Psoas muscle (tissue), 8 donors: ENCODE measurements around the gene CDH19. TPM values are rescaled to one million over a fixed set of nuclear protein-coding genes. Genes with fewer than 3 reads are reported as not detected.

Experiments used
- ATAC-seq, 4 donors: fragments of 200-7000 bp; cut with Tn5 transposase; one replicate each; pipeline ENCODE4 v1.9.1; 2020; ENCODE audit warnings: moderate library complexity in 3 of 4, mild to moderate bottlenecking in 2 of 4
- DNase-seq, 2 donors: peaks; one replicate each; pipeline ENCODE4 v3.0.0-alpha.2; 2020
- H3K27ac ChIP-seq: fragments of 200-600 bp; one replicate; pipeline ENCODE4 v1.8.0; 2022
- H3K27me3 ChIP-seq, 3 donors: fragments of 200-600 bp in 1 of 3; one replicate each; pipeline versions ENCODE4 v1.6.1 to v1.8.0; 2013 to 2022; ENCODE audit warnings: low read length in 2 of 3, mild to moderate bottlenecking in 2 of 3, moderate library complexity in 1 of 3; ENCODE audit not compliant: insufficient read depth in 3 of 3
- H3K36me3 ChIP-seq, 2 donors: fragments of 200-600 bp in 1 of 2; one replicate each; pipeline versions ENCODE4 v1.6.1 to v1.8.0; 2013 to 2022; ENCODE audit warnings: low read depth in 1 of 2, mild to moderate bottlenecking in 1 of 2, moderate library complexity in 1 of 2; ENCODE audit not compliant: insufficient read depth in 1 of 2
- H3K4me1 ChIP-seq: fragments of 200-600 bp; one replicate; pipeline ENCODE4 v1.8.0; 2022
- H3K4me3 ChIP-seq: fragments of 200-600 bp; one replicate; pipeline ENCODE4 v1.8.0; 2022; ENCODE audit warnings: mild to moderate bottlenecking
- H3K9me3 ChIP-seq: fragments of 200-600 bp; one replicate; pipeline ENCODE4 v1.8.0; 2022
- CTCF ChIP-seq: fragments of 200-600 bp; IDR thresholded peaks from one replicate; pipeline ENCODE4 v1.8.0; 2022; ENCODE audit warnings: antibody characterized with exemption
- WGBS, 3 donors: extraction: QIAGEN DNeasy Blood & Tissue Kit; methylation state at CpG; one replicate each; pipeline versions ENCODE4 v1.1.6 to v1.1.7; 2013; 5-methylcytosine and 5-hydroxymethylcytosine counted together
- intact Hi-C, 2 donors: fragments of 100-400 bp; cut with DNase I; formaldehyde crosslinking; loops; one replicate each; pipeline versions ENCODE4 v1.11.0 to v1.14.2; 2022
- polyA plus RNA-seq, 3 donors: library from polyadenylated mRNA; stranded (reverse); fragments of 200-250 nt; gene quantifications; one replicate each; pipeline ENCODE4 v1.2.3, GENCODE V29; 2013
- total RNA-seq, 4 donors: library from RNA; stranded (reverse); fragmentation: NEBNext Ultra II Directional in 2 of 4; extraction: Animal tissue kit (Norgen Biotek cat#: 25700) in 2 of 4; gene quantifications; one replicate each; pipeline versions ENCODE4 v1.2.1 to v1.2.4, GENCODE V29; 2021 to 2023
- donor health status: healthy with polysubstance abuse.
- donor health status: DM: no; HTN: no; CAD: no; lungs with moderate emphysema.
- donor health status: Bipolar disorder and iron deficiency.
- donor health status: healthy.
- donor health status: DM: yes; HTN: yes; CAD: no.
- donor health status: DM: no; HTN: no; CAD: no.
- donor health status: DM: no; HTN: no; CAD: no.
- donor health status: DM: yes; HTN: yes; CAD: no.

CDH19 gene
- total and polyA plus RNA-seq, 7 donors = 0.13 to 0.41 (median 0.25) TPM

GRCh38 chr18:66511792-66512191, 92.1 kb downstream of the CDH19 start:
- Histone ChIP-seq H3K27ac (no peak overlapping the region), H3K4me3 (no peak overlapping the region), H3K9me3 (no peaks in the 10 kb centered on the region), H3K36me3 (no peaks in the 10 kb centered on the region), H3K27me3 (no peaks in the 10 kb centered on the region), H3K4me1 (no peaks in the 10 kb centered on the region)
- TF ChIP-seq CTCF = no peak
- intact Hi-C loops = no loop called here
- no peak for DNase-seq
- no peak for ATAC-seq

GRCh38 chr18:66511289-66511688, 92.6 kb downstream of the CDH19 start:
- TF ChIP-seq CTCF = no peak
- H3K36me3 ChIP-seq = no peaks in the 10 kb centered on the region
- intact Hi-C loops = no loop called here
- DNase-seq = no peak
- no peak overlapping the region for H3K27ac ChIP-seq
- no peak overlapping the region for H3K4me3 ChIP-seq
- H3K9me3 ChIP-seq = no peaks in the 10 kb centered on the region
- WGBS, 3 donors = 46 to 88% (median 60%) methylated on average over 2 of the region's 2 CpGs
- H3K27me3 ChIP-seq = no peaks in the 10 kb centered on the region
- H3K4me1 ChIP-seq = no peaks in the 10 kb centered on the region
- no peak for ATAC-seq

- WGBS, 3 donors = 43 to 50% (median 47%) methylated on average over 5 of the region's 5 CpGs
- ATAC-seq = no peak
- no peak for TF ChIP-seq CTCF
- Histone ChIP-seq H3K27me3 (no peaks in the 10 kb centered on the region), H3K4me1 (no peaks in the 10 kb centered on the region), H3K27ac (no peak overlapping the region), H3K9me3 (no peaks in the 10 kb centered on the region), H3K36me3 (no peaks in the 10 kb centered on the region), H3K4me3 (no peak overlapping the region)
- no peak for DNase-seq
- intact Hi-C loops = no loop called here
Measured at GRCh38 chr18:66510357-66511045, 93.4 kb downstream of the CDH19 start.

GRCh38 chr18:66508937-66509336, 95.0 kb downstream of the CDH19 start:
- Histone ChIP-seq H3K36me3 (no peaks in the 10 kb centered on the region), H3K9me3 (no peaks in the 10 kb centered on the region), H3K27me3 (no peaks in the 10 kb centered on the region), H3K4me1 (no peaks in the 10 kb centered on the region), H3K27ac (no peak overlapping the region), H3K4me3 (no peak overlapping the region)
- 91 to 95% (median 93%) methylated on average over 3 of the region's 3 CpGs for WGBS, 3 donors
- TF ChIP-seq CTCF = no peak
- intact Hi-C loops = no loop called here
- ATAC-seq (no peak), DNase-seq (no peak)

- ATAC-seq (no peak), DNase-seq (no peak)
- Histone ChIP-seq H3K27me3 (no peaks in the 10 kb centered on the region), H3K4me3 (no peak overlapping the region), H3K36me3 (no peaks in the 10 kb centered on the region), H3K4me1 (no peaks in the 10 kb centered on the region), H3K9me3 (no peaks in the 10 kb centered on the region), H3K27ac (no peak overlapping the region)
- 78 to 92% (median 91%) methylated on average over 1 of the region's 1 CpG for WGBS, 3 donors
- no peak for TF ChIP-seq CTCF
- intact Hi-C loops = no loop called here
Measured at GRCh38 chr18:66506178-66506577, 97.7 kb downstream of the CDH19 start.
